Endothelial cell of umbilical vein (primary cell): ENCODE measurements around the gene MIPEP. TPM values are rescaled to one million over a fixed set of nuclear protein-coding genes. Genes with fewer than 3 reads are reported as not detected.

Experiments used
- BruUV-seq: library from RNA; stranded (reverse); fragments of 400-500 nt; replicated peaks from 2 replicates; lab custom pipeline; 2021; lab: Mats Ljungman, UMichigan
- CTCF ChIA-PET: fragments of 300-600, 350-600 bp; sonication (Branson Sonifier 250); formaldehyde crosslinking; loops from one replicate; lab custom pipeline; 2021; ENCODE audit warnings: antibody characterized with exemption, inconsistent platforms; lab: Charles Lee
- POLR2A ChIA-PET: fragments of 300-600, 350-600 bp; sonication (Branson Sonifier 250); formaldehyde crosslinking; loops from one replicate; lab custom pipeline; 2021; ENCODE audit warnings: antibody characterized with exemption, inconsistent platforms; lab: Charles Lee
- DNase-seq: peaks from one replicate; pipeline ENCODE4 v3.0.0-alpha.2; 2011; ENCODE audit warnings: low read depth, low spot score
- FAIRE-seq: peaks from 2 replicates; lab custom pipeline; 2011; peaks lifted over from hg19 to GRCh38; lab: Jason Lieb, UNC
- H2AFZ ChIP-seq: 2 replicates; pipeline ENCODE4 v1.6.0; 2012; ENCODE audit warnings: low read depth, low read length, control low read depth, inconsistent platforms
- H3K27ac ChIP-seq: 2 replicates; pipeline ENCODE4 v1.5.1; 2011; ENCODE audit warnings: low read depth, mild to moderate bottlenecking, control low read depth, low read length, moderate library complexity; ENCODE audit not compliant: insufficient read depth
- H3K27me3 ChIP-seq, 2 experiments: 2 replicates each; pipeline versions ENCODE4 v1.6.0 to v1.6.1; 2011; ENCODE audit warnings: low read length in 2 of 2, mixed read lengths in 1 of 2; ENCODE audit not compliant: control insufficient read depth in 2 of 2, insufficient read depth in 2 of 2
- H3K36me3 ChIP-seq, 2 experiments: 2 replicates in 1 of 2; 3 replicates in 1 of 2; pipeline ENCODE4 v1.5.1; 2011; ENCODE audit warnings: low read length in 2 of 2, mild to moderate bottlenecking in 1 of 2, moderate library complexity in 1 of 2; ENCODE audit not compliant: control insufficient read depth in 2 of 2, insufficient read depth in 2 of 2; ENCODE audit errors: extremely low read depth in 1 of 2
- H3K4me1 ChIP-seq: 3 replicates; pipeline ENCODE4 v1.5.1; 2011; ENCODE audit warnings: mild to moderate bottlenecking, low read length; ENCODE audit not compliant: control insufficient read depth, insufficient read depth; ENCODE audit errors: extremely low read depth
- H3K4me2 ChIP-seq: 2 replicates; pipeline ENCODE4 v1.6.1; 2011; ENCODE audit warnings: low read length, control low read depth, mixed read lengths; ENCODE audit not compliant: insufficient read depth
- H3K4me3 ChIP-seq, 3 experiments: fragments of 200-600 bp in 1 of 3; sonication (generic), shearing (Covaris generic) in 1 of 3; replicated peaks in 1 of 3; 2 replicates each; pipeline ENCODE4 v1.5.1; 2011 to 2016; ENCODE audit warnings: control low read depth in 3 of 3, low read length in 3 of 3, mild to moderate bottlenecking in 2 of 3, inconsistent platforms in 1 of 3, low read depth in 1 of 3, moderate library complexity in 1 of 3; ENCODE audit not compliant: insufficient read depth in 1 of 3
- H3K79me2 ChIP-seq: 2 replicates; pipeline ENCODE4 v1.6.0; 2012; ENCODE audit warnings: low read length, inconsistent platforms; ENCODE audit not compliant: control insufficient read depth, insufficient read depth
- H3K9ac ChIP-seq: replicated peaks from 2 replicates; pipeline ENCODE3; 2011; ENCODE audit warnings: low read length, control low read depth; ENCODE audit not compliant: insufficient read depth; ENCODE audit errors: extremely low read depth
- H3K9me1 ChIP-seq: replicated peaks from 3 replicates; pipeline ENCODE4 v1.6.0; 2011; ENCODE audit warnings: mild to moderate bottlenecking, low read length; ENCODE audit not compliant: control insufficient read depth, insufficient read depth; ENCODE audit errors: extremely low read depth
- H3K9me3 ChIP-seq: replicated peaks from 2 replicates; pipeline ENCODE4 v1.5.1; 2012; ENCODE audit warnings: low read length, inconsistent platforms; ENCODE audit not compliant: control insufficient read depth, insufficient read depth
- H4K20me1 ChIP-seq: replicated peaks from 2 replicates; pipeline ENCODE3; 2011; ENCODE audit warnings: mild to moderate bottlenecking, low read length; ENCODE audit not compliant: control insufficient read depth, insufficient read depth; ENCODE audit errors: extremely low read depth
- CTCF ChIP-seq, 2 donors: IDR thresholded peaks; 1 replicate in 1 of 2; 2 replicates in 1 of 2; pipeline ENCODE4 v1.5.1; 2011; ENCODE audit warnings: low read length in 2 of 2, mild to moderate bottlenecking in 2 of 2, moderate library complexity in 2 of 2, control low read depth in 1 of 2, inconsistent platforms in 1 of 2, low read depth in 1 of 2; ENCODE audit not compliant: insufficient read depth in 1 of 2; ENCODE audit errors: extremely low read depth in 1 of 2
- FOS ChIP-seq: IDR thresholded peaks from 2 replicates; pipeline ENCODE4 v1.6.1; 2011; ENCODE audit warnings: mild to moderate bottlenecking, low read length, moderate library complexity, borderline replicate concordance; ENCODE audit not compliant: insufficient read depth
- POLR2AphosphoS5 ChIP-seq: IDR thresholded peaks from 2 replicates; pipeline ENCODE4 v1.6.1; 2012; ENCODE audit warnings: low read depth, mild to moderate bottlenecking, control low read depth, low read length, moderate library complexity; ENCODE audit not compliant: insufficient read depth
- dilution Hi-C: fragments of 300-500 bp; cut with MboI; formaldehyde crosslinking; loops from one replicate; pipeline ENCODE4 v1.15.0; 2019; ENCODE audit warnings: low sequenced_read_pairs; ENCODE audit not compliant: extremely low pct_ligation_motif_present
- intact Hi-C: fragments of 100-400 bp; cut with micrococcal nuclease; formaldehyde crosslinking; loops from one replicate; pipeline ENCODE4 v1.10.0; 2022
- polyA plus RNA-seq, 4 experiments: library from polyadenylated mRNA; depleted of rRNA in 3 of 4; stranded (reverse) in 3 of 4; unstranded in 1 of 4; fragments of >200 nt; gene quantifications; 2 replicates each; pipeline versions ENCODE4 v1.2.1 to v1.2.3, GENCODE V29; 2011 to 2012; ENCODE audit warnings: missing spikeins in 1 of 4
- total RNA-seq: library from RNA; stranded (reverse); gene quantifications from 2 replicates; pipeline ENCODE4 v1.2.3, GENCODE V29; 2021
- TF ChIP-seq, protein P1 (sequence below): IDR thresholded peaks from 2 replicates; pipeline ENCODE4 v1.6.1; 2011; ENCODE audit not compliant: insufficient read depth, insufficient read length

MIPEP gene
- total and polyA plus RNA-seq, 2 donors (not counting 3 experiments of a cell fraction or from before 2014, with no cell fraction given), result 12.4 to 19.2 TPM

GRCh38 chr13:23753458-23753857, 135.7 kb downstream of the MIPEP start:
- Histone ChIP-seq H3K4me1 (peaks cover 13% of the 10 kb centered on the region), H3K4me2 (no peak overlapping the region), H3K27ac (no peak overlapping the region), H3K9me3 (no peaks in the 10 kb centered on the region), H3K9ac (no peak overlapping the region), H3K4me3 (no peak overlapping the region), H3K9me1 (no peaks in the 10 kb centered on the region), H3K36me3 (no peaks in the 10 kb centered on the region), H2AFZ (peak overlapping the region; percentile 46), H3K27me3 (no peaks in the 10 kb centered on the region), H4K20me1 (no peaks in the 10 kb centered on the region), H3K79me2 (no peaks in the 10 kb centered on the region)
- DNase-seq, result no peak
- ChIA-PET CTCF (interaction anchor here (1.0 to 5.0 kb wide), 3 partner anchors 11 to 46 kb away, joined by 3 to 21 read pairs (median 4); no protein-coding TSS in a partner anchor), POLR2A (no interaction called here)
- intact Hi-C loops (no loop called here), dilution Hi-C loops (no loop called here)
- no peak for TF ChIP-seq CTCF (IDR thresholded peaks at IDR 0.05; ENCODE audit: extremely low read depth in 1 of 2, insufficient read depth in 1 of 2, low read depth in 1 of 2, low read length in 2 of 2)
- TF ChIP-seq, protein P1, sequence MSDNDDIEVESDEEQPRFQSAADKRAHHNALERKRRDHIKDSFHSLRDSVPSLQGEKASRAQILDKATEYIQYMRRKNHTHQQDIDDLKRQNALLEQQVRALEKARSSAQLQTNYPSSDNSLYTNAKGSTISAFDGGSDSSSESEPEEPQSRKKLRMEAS, result no peak
- peak; percentile 24 for TF ChIP-seq FOS
- TF ChIP-seq POLR2AphosphoS5, result no peak
- BruUV-seq, result no TSS peak
- FAIRE-seq, result no peak
